Omental fat pad (tissue), 4 donors: Measurements from ENCODE around the gene TRIM69. TPM values are rescaled to one million over a fixed set of nuclear protein-coding genes. Genes with fewer than 3 reads are reported as not detected.

Experiments
- ATAC-seq: fragments of 150-250 bp; one replicate; pipeline ENCODE4 v1.9.1; 2016; ENCODE audit warnings: mild to moderate bottlenecking, moderate library complexity; ENCODE audit not compliant: low FRiP score
- DNase-seq: peaks from one replicate; pipeline ENCODE4 v3.0.0-alpha.2; 2019; ENCODE audit warnings: low spot score
- CTCF ChIP-seq, 3 donors: fragments of 450-650 bp; IDR thresholded peaks; one replicate each; pipeline ENCODE4 v1.5.1; 2016 to 2017; ENCODE audit warnings: antibody characterized with exemption in 3 of 3, mild to moderate bottlenecking in 3 of 3, moderate library complexity in 2 of 3
- total RNA-seq, 4 donors: library from RNA; depleted of rRNA; stranded (reverse); fragments of >200 nt; gene quantifications; one replicate each; pipeline ENCODE4 v1.1.0, GENCODE V29; 2016

The TRIM69 gene
- total RNA-seq, 4 donors from 2014 or later: 11.9 to 31.1 (median 16.3) TPM

DNA sequence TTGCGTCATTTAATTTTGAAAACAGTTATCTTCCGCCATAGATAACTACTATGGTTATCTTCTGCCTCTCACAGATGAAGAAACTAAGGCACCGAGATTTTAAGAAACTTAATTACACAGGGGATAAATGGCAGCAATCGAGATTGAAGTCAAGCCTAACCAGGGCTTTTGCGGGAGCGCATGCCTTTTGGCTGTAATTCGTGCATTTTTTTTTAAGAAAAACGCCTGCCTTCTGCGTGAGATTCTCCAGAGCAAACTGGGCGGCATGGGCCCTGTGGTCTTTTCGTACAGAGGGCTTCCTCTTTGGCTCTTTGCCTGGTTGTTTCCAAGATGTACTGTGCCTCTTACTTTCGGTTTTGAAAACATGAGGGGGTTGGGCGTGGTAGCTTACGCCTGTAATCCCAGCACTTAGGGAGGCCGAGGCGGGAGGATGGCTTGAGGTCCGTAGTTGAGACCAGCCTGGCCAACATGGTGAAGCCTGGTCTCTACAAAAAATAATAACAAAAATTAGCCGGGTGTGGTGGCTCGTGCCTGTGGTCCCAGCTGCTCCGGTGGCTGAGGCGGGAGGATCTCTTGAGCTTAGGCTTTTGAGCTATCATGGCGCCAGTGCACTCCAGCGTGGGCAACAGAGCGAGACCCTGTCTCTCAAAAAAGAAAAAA, 23.9 kb upstream of the TRIM69 start:
- peak; percentile 31 for ATAC-seq
- DNase-seq: peak; percentile 40
- TF ChIP-seq CTCF (IDR thresholded peaks at IDR 0.05): no peak

DNA sequence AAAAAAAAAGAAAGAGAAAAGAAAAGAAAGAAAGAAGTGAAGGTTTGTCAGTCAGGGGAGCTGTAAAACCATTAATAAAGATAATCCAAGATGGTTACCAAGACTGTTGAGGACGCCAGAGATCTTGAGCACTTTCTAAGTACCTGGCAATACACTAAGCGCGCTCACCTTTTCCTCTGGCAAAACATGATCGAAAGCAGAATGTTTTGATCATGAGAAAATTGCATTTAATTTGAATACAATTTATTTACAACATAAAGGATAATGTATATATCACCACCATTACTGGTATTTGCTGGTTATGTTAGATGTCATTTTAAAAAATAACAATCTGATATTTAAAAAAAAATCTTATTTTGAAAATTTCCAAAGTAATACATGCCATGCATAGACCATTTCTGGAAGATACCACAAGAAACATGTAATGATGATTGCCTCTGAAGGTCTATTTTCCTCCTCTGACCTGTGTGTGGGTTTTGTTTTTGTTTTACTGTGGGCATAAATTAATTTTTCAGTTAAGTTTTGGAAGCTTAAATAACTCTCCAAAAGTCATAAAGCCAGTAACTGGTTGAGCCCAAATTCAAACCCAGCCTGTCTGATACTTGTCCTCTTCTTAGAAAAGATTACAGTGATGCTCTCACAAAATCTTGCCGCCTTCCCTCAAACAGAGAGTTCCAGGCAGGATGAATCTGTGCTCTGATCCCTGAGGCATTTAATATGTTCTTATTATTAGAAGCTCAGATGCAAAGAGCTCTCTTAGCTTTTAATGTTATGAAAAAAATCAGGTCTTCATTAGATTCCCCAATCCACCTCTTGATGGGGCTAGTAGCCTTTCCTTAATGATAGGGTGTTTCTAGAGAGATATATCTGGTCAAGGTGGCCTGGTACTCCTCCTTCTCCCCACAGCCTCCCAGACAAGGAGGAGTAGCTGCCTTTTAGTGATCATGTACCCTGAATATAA, 23.0 kb upstream of the TRIM69 start:
- DNase-seq (no peak), ATAC-seq (no peak)
- no peak for TF ChIP-seq CTCF (IDR thresholded peaks at IDR 0.05)

DNA sequence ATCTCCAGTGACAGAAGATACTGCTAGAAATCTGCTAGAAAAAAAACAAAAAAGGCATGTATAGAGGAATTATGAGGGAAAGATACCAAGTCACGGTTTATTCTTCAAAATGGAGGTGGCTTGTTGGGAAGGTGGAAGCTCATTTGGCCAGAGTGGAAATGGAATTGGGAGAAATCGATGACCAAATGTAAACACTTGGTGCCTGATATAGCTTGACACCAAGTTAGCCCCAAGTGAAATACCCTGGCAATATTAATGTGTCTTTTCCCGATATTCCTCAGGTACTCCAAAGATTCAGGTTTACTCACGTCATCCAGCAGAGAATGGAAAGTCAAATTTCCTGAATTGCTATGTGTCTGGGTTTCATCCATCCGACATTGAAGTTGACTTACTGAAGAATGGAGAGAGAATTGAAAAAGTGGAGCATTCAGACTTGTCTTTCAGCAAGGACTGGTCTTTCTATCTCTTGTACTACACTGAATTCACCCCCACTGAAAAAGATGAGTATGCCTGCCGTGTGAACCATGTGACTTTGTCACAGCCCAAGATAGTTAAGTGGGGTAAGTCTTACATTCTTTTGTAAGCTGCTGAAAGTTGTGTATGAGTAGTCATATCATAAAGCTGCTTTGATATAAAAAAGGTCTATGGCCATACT, 21.1 kb upstream of the TRIM69 start:
- TF ChIP-seq CTCF (IDR thresholded peaks at IDR 0.05): no peak

GRCh38 chr15:44715797-44716334, 20.5 kb upstream of the TRIM69 start:
- no peak for ATAC-seq
- DNase-seq: no peak
- TF ChIP-seq CTCF (IDR thresholded peaks at IDR 0.05): no peak

More for the DNA sequence above, 21.1 kb upstream of the TRIM69 start:
- ATAC-seq (no peak), DNase-seq (no peak)

DNA sequence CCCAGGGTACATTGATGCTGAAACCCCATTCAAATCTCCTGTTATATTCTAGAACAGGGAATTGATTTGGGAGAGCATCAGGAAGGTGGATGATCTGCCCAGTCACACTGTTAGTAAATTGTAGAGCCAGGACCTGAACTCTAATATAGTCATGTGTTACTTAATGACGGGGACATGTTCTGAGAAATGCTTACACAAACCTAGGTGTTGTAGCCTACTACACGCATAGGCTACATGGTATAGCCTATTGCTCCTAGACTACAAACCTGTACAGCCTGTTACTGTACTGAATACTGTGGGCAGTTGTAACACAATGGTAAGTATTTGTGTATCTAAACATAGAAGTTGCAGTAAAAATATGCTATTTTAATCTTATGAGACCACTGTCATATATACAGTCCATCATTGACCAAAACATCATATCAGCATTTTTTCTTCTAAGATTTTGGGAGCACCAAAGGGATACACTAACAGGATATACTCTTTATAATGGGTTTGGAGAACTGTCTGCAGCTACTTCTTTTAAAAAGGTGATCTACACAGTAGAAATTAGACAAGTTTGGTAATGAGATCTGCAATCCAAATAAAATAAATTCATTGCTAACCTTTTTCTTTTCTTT, 19.2 kb upstream of the TRIM69 start:
- DNase-seq: no peak
- no peak for TF ChIP-seq CTCF (IDR thresholded peaks at IDR 0.05)
- ATAC-seq: no peak

DNA sequence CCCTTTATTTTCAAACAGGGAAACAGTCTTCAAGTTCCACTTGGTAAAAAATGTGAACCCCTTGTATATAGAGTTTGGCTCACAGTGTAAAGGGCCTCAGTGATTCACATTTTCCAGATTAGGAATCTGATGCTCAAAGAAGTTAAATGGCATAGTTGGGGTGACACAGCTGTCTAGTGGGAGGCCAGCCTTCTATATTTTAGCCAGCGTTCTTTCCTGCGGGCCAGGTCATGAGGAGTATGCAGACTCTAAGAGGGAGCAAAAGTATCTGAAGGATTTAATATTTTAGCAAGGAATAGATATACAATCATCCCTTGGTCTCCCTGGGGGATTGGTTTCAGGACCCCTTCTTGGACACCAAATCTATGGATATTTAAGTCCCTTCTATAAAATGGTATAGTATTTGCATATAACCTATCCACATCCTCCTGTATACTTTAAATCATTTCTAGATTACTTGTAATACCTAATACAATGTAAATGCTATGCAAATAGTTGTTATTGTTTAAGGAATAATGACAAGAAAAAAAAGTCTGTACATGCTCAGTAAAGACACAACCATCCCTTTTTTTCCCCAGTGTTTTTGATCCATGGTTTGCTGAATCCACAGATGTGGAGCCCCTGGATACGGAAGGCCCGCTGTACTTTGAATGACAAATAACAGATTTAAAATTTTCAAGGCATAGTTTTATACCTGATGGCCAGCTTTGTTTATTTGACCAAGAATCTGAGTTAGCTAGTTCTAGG, 18.0 kb upstream of the TRIM69 start:
- no peak for ATAC-seq
- no peak for DNase-seq
- TF ChIP-seq CTCF (IDR thresholded peaks at IDR 0.05): no peak
